GM18861 (cell line): ENCODE data around the gene ATXN7.

Experiments
- ATAC-seq: cut with Tn5 transposase; IDR thresholded peaks from one replicate; pipeline ENCODE4 v1.9.1; 2021; ENCODE audit not compliant: unreplicated experiment

Gene ATXN7

GRCh38 chr3:64046996-64047594 lies 183.4 kb downstream of the ATXN7 start:
- ATAC-seq: no peak

GRCh38 chr3:64047787-64048186 lies 184.1 kb downstream of the ATXN7 start:
- ATAC-seq: no peak

GRCh38 chr3:64048631-64049061 lies 185.0 kb downstream of the ATXN7 start:
- ATAC-seq: no peak

- ATAC-seq: no peak
Observed at GRCh38 chr3:64049136-64049535, 185.5 kb downstream of the ATXN7 start.

- ATAC-seq: no peak
Observed at GRCh38 chr3:64049832-64050231, 186.2 kb downstream of the ATXN7 start.
